ENCODE results near the gene C4BPA.

GRCh38 chr1:207081088-207081487, 22.9 kb upstream of the C4BPA start:
- TF ChIP-seq REST (IDR thresholded peaks at IDR 0.05; ENCODE audit: insufficient read depth in 1 of 2, low read depth in 2 of 2, low read length in 2 of 2) (no peak), POLR2AphosphoS5 (IDR thresholded peaks at IDR 0.05; ENCODE audit: low read depth, low read length) (no peak)

Measured in PFSK-1 (cell line).